Measurements from ENCODE around the gene SEC61A1.

SEC61A1 gene

DNA sequence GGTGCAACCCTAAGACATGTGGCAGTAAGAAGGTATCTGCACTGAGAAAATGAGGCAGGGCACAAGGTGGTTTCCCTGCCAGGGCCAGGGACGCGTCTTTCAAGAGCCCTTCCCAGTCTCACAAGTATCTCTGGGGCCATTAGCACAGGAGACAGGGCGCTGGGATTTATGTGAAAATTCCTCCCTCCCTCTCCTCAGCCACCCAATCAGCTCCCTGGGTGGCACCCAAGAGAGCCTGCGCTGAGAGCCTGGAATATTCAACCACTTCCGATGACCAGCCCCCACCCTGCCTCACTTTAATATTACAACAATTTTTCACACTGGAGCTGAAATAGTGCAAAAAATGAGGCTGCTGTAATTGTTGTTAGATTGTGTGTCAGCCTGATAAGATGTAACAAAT lies 26.1 kb downstream of the SEC61A1 start:
- DNase-seq, result no peak

DNA sequence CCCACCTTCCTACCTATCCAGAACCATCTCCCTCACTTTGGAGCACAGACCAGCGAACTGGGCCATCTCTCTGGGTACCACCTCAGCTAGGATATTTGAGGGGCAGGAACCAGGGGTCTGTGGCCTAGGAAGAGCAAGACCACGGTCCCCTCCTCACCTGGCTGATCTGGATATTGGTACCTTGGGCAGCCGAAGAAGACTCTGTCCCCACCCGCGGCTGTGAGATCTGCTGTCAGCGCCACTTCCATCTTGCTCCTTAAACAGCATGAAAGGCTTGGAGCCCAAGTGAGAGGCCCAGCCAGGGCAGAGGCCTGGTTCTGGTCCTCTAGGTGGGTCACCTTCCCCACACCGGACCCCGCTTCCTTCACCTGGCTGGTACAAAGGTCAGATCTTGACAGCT lies 26.6 kb downstream of the SEC61A1 start:
- no peak for DNase-seq

DNA sequence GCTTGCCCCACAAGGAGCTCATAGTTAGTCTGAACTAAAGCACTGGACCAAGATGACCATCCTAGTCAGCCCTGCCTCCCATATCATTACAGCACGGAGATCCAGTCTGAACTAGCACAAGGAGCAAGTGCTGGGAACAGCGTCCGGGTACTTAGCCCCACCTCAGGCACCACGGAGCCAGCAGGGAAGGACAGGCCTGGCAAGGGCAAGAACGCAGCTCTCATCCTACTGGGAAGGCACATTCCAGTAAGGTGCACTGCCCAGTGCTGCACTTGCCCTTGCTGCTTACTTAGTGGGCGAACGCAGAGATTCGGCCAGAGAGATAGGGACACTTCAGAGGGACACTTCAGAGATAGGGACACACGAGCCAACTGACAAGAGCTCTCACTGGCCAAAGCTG lies 27.6 kb downstream of the SEC61A1 start:
- DNase-seq, result no peak

DNA sequence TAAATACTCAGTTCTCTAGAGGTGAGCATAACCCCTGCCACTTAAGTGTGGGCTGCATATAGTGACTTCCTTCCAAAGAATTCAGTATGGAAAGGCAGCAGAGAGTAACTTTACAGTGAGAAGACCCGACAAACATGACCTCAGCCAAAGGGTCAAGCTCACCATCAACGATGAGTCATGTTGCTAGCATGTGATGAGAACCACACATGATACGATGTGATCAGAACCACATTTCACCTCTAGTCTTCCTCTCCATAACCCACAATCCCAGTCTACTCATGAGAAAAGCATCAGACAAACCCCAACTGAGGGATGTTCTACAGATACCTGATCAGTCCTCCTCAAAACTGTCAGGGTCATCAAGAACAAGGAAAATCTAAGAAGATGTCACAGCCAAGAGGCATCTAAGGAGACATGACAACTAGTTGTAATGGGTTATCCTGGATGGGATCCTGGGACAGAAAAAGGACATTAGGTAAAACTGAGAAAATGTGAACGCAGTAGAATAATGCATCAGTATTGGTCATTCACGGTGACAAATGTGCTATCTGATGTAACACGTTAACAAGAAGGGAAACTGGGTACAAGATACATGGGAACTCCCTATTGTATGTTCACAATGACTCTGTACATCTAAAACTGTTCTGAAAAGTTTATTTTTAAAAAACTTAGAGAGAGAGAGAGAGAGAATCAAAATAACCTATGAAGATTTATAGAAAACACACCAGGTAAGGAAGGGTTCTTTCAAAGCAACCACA lies 28.3 kb downstream of the SEC61A1 start:
- no peak for DNase-seq

DNA sequence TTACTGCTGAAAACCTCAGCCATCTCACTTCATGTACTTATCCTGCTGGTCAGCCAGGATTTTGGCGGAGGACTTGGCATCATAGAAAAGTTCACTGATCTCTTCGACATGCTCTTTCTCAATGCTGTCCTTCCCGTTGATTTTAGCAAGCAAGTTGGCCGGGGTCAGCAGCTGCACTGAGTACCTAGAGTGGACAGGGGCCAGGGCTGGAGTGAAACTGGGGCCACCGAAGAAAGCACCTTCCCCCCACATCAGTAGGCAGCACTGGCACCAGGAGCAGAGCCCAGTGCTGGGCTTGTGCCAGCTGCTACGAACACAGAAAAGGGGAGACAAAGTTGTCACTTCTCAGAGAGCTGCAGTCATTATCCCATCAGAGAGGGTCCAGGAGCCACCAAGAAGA lies 29.0 kb downstream of the SEC61A1 start:
- no peak for DNase-seq

DNA sequence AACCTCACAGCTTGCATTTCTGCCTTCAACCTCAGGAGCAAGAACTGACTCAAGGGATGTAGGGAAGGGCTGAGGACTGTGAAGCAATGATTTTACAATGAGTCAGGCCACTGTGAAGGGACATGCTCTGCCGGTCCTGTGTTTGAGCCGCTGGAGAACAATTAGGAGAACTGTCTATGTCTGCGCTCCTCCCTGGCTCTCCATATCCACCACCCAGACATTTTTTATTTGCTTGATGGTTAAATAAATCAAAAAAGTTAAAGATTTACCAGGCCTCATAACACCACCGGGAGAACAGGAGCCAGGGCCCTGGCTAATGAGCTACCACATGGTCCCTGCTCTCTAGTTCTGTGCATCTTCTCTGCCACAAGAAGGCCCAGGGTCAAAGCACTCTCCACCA lies 29.6 kb downstream of the SEC61A1 start:
- no peak for DNase-seq

DNA sequence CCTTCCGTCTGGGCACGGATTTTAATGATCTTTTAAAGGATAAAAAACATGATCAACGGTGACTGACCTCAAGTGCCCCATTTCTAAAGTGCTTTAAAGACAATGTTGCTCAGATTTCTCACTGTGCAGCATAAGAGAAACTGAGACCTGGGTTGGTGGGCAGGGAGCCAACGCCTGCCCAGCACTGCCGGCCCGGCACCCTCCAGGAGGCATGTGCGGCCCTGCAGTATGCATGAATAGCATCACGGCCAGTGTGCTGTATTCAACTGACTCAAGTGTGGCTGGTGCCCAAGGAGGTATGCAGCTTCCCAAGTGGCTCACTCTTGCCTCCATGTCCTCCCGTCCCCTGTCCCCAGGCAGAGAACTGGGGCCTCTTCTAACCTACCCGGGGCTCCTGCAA lies 30.3 kb downstream of the SEC61A1 start:
- DNase-seq, result no peak

DNA sequence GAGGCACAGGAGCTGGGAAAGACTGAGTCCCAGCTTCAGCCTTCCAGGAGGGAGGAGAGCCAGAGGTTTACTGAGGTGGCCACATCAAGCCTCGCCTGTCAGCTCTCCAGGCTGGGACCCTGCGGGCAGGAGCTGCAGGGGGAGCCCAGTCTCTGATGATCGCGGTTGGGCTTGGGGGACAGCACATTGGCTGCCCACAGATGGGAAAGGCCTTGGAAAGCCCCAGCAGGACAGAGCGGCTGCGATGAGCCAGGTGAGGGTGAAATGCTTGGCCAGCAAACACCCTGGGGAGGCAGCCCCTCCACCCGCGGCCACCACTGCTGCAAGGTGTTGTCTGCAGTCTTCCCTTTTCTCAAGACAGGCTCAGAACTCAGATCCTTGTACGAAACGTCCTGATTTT lies 31.2 kb downstream of the SEC61A1 start:
- DNase-seq, result no peak

DNA sequence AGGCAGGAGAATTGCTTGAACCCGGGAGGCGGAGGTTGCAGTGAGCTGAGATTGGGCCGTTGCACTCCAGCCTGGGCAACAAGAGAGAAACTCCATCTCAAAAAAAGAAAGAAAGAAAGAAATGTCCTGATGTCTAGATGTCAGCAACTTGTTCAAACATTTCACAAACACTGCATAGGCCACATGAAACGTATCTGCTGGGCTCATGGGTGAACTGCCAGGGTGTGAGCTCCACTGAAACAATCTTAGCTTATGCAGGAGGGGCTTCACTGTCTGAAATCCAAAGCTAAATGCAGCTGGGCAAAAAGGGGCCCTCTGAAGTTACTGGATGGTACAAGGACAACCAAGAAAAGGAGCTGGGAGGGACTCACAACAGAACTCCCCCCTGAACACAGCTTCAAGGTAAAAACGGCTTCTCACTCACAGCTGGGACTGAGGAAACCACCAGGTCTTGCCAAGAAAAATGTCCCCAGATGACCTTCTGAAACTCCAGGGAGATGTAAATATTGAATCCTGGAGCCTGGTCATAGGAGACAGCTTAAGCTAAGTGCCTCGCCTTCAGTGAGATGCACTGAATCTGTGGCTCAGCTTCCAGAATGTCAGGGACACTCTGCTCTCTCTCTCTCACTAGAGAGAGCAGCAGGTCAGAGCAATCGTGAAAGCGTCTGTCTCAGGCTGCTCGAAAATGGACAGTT lies 31.9 kb downstream of the SEC61A1 start:
- no peak for DNase-seq

DNA sequence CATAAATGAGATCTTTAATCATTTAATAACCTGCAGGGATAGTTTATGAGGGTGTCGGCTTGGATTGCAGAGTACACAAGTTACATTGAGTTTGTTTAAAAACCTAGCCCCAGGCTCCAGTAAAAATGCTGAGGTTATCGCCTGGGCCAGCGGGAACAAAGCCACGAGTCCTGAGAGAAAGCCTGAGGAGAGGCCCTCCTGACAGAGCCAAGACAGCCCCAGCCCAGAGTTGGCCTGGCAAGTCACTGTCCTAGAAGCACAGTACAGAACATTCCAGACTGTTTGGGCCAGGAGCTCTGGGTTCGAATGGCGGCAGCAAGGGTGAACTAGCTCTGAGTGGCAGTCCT lies 32.4 kb downstream of the SEC61A1 start:
- no peak for DNase-seq

DNA sequence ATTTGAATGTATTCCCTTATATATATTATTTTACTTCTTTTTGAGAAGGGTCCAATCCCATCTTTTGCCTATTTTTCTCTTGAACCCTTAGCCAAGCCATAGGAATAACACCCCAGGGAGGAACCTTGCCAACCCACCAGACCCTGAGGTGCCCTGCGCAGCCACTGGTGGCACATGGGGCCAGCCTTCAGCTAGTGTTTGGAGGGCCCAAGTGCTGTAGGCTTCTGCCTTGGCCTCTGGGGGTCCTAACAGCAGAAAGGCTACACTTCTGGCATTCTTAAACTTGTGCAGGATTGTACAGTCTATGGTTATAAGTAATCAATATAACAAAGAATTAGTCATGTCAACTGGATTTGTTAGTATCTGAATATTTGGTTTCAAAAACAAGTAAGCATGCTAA lies 36.9 kb downstream of the SEC61A1 start:
- DNase-seq, result no peak

DNA sequence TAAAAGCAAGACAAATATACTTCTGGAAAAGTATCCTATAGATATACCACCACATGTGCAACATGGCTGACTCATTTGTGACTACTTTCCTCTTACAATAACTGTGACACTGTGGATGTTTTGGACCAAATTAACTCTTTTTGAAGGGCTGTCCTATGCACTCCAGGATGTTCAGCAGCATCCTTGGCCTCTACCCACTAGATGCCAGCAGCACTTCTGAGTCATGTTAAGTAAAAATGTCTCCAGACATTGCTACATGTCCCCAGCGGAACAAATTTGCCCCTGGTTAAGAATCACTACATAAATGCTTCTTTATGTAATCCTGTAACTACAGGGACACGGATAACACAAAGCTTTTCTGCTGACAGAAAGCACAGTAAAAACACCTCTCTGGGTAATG lies 39.3 kb downstream of the SEC61A1 start:
- DNase-seq, result no peak

DNA sequence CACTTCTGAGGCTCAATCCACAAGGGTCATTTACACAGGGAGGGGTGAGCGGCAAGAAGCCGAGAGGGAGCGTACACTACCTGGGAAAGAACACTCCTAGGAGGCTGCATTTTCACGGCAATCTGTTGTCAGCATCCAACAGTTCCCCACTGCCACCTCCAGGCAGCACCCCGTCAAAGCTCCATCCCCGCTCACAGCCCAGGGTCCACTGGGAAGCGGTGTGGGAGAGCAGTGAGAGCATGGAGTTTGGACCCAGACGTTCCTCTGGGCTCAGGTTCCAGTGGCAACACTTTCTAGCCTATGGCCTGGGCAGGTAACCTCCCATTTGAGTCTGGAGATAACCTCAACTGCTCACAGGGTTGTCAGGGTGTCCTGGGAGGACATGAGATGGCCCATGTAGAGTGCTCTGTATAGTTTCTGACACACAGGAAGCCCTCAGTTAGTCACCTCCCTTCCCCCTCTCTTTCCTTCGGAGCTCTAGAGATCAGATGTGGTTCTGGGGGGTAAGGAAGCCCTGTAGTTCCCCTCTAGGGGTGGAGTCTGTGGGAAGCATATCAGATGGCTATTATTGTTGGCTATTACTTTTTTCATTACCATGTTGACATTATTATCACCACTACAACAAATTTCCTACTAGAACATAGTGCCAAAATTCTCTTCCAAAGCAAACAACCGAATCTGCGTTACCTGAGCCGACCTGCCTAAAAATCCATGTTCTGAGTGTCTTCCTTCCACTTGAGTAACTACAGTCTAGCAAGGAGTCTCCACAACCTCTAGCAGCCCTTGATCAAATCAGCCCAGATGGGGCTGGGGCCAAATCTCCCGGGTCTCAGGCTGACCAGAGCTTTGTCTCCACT lies 42.3 kb downstream of the SEC61A1 start:
- no peak for DNase-seq

DNA sequence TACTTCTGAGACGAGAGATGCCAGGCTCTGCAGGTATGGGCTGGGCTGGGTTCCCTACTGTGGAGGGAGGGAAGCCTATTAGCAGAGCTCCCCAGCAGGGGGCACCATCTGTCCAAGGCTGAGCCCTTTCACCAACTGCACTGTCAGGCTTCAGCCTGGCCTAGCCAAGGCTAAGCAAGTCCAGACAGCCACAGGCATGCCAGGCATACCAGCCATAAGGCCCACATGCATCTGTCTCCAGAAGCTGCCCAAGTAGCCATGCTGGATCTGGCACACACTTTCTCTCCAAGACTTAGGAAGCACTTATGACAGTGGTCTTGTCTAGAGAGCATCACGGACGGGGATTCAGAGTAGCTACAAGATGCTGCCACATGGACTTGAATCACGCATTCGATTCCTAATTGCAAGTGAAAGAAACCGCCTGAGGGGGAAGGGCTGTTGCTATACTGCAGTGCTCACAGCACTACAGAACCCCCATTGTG lies 43.0 kb downstream of the SEC61A1 start:
- peak; percentile 75 to 81 for DNase-seq

DNA sequence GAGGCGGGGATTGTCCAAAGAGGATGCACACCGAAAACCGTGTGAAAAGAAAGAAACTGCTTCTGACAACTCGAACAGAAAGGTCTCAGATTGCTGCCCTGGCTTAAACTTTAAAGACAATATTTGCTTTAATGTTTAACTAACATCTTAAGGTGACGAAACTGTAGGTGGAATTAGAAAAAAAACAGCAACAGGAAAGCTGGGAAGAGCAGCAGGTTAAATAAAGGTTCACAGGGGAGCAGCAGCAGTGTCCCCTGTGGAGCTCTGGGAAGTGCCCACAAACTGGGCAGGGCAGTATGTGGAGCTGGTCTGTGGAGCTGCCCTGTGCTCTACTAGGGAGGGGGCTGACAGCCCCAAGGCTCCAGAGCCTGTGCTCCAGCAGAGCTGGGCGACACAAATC lies 46.0 kb downstream of the SEC61A1 start:
- DNase-seq, result no peak

DNA sequence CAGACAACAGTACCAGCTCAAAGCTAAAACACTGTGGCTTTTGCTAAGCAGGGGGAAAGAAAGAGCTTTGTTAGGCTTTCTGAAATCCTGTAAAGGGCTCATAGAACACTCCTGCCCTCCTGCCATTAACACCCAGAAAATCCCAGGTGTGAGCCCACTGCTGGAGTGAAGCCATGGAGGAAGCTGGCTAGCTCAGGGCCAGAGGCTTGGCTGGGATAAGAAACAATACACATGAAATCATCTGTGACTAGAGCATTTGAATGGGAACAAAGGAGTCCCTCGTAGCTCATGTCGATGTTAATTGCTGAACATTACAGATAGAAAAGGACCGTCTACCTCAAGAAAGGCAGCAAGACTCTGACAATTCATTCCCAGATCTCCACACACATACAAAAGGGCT lies 47.9 kb downstream of the SEC61A1 start:
- no peak for DNase-seq

DNA sequence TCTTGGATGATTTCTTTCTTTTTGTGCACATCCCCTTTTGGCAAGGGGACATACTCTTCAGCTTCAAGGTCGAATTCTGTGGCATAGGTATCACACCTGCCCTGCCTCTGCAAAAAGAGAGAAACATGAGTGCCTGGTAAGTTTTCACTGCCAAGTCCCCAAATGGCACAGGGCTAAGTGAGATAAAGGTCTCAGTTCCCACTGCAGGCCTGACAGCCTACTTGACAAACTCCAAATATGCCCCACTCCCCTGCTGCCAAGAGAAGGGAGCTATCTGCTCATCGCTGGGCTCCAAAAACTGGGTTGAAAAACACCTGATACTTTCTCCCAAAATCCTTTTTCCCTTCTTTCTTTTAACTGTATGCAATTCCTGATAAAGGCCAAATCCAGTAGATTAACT lies 48.4 kb downstream of the SEC61A1 start:
- DNase-seq, result no peak

DNA sequence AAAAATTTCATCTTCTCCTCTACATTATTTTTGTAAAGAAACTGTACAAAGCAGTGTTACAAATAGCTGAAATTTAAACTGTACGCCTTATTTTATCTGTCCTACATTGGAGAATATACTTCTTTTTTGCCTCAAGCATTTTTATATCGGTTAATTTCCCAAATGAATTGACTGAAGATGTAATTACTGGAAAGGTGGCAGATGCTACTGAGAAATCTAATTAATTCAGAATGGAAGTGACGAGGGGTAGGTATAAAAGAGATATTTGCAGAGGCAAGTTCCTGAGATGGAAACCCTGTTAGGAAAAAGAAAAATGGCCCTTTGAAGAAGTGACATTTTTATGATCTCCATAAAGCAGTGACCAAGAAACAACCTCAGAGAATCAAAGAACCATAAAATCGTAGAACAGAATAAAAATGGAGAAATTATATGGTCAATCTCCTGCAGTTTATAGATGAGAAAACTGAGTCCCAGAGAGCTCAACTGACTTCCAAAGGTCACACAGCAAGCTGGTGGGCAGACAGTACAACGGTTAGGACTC lies 51.0 kb downstream of the SEC61A1 start:
- DNase-seq, result no peak

DNA sequence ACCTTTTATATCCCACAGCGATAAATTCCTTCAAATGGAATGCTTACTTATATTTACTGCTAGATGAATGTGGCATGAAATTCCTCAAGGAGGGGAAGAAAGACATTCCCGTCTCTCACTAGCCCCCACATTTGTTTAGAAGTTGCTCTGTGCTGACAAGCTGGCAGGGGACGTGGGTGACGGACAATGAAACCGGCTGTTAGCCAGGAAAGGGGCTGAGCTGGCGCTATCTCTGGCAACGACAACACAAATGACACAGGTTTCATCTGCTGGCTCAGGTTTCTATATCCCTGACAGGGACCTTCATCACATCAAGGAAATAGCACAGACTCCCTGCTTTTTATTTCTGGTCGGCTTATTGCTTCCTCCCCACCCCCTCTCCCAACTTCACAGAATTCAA lies 55.6 kb downstream of the SEC61A1 start:
- DNase-seq, result no peak

DNA sequence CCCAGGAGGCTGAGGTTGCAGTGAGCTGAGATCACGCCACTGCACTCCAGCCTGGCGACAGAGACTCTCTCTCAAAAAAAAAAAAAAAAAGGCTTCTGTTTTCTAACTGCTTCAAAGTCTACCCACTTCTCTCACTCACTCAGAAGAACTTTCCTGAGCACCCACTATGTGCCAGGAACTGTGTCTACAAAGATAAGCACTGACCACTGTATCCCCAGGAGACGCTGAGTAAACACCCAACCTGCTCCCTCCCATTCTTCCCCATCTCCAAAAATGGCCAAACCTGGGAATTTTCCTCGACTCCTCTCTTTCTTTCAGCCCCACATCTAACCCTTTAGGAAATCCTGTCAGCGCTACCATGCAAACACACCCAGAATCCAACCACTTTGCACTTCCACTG lies 58.9 kb downstream of the SEC61A1 start:
- no peak for DNase-seq

DNA sequence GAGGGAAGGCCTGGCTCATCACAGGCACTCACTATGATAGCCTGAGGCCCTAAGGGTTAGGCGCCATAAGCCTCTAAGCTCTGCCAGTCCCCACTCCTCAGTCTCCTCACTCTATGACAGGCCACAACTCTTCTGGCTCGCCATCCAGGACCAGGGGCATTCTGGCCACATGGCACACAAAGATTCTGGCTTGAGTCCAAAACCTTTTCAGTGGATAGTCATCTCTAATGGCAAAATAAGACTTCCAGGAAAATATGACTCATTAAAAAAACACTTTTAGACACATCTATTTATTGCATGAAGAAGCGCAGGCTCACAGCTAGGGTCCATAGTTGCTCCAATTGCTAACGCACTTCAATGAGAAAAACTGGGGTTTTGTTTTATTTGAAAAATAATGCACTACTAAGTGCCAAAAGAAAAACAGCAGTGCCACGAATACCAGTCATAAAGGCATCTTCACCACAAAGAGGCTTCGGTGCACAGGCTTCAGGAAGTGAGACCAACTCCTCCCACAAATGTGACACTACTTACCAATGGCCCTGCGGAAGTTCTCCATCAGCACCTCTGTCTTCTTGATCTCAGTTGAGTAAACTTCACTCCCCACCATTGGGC lies 60.2 kb downstream of the SEC61A1 start:
- peak; percentile 49 to 72 for DNase-seq

DNA sequence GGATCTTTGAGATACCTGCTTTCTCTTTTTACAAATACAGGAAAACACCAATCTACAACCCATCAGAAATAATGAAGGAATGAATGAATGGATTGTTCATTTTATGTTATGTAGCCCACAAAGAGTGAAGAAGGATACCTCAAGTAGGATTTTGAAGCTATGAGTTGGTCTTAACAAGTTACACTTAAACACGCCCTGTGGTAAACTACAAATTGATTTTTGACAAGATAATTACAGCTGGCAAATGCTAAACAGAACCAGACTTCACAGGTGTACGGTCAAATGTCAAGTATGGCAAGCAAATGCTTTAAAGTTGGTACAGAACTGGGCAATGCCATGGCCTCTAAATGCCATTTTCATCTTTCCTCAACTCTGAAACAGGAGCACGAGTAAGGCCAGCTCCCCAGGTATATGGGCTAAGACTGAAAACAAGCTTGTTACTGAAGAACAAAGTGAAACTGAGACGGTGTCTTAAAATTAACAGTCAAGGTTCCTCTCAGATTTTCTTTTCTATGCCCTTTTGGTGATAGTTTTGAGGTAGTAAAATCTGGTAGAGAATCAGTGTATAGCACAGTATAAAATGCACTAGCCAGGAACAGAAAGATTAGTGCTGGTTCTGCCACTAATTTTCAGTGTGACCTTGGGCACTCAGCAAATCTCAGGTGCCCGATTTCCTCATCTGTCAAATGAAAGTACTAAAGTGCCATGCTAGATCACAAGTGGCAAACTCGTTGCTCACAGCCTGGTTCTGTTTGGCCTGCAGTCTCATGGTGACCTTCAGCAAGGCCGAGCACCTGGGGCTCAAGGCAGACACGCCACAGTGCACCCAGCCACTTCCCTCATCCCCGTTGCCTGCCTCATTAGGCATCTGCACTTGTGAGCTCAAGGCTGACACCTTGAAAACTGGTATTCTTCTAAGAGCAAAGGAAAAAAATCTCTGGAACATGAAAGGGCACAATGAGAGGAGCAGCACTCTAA lies 61.9 kb downstream of the SEC61A1 start:
- DNase-seq, result peak in 1 of 2 donors; percentile 7

Data from CD4-positive, alpha-beta T cell treated with Interleukin-1 beta for 1 hour (primary cell).